Measurements from ENCODE around the gene RPH3AL.
"Not testable (repeated sequence)": the region's sequence is repeated elsewhere in the genome, so short reads cannot be mapped to it uniquely, and the experiment has no call there.

RPH3AL gene

DNA sequence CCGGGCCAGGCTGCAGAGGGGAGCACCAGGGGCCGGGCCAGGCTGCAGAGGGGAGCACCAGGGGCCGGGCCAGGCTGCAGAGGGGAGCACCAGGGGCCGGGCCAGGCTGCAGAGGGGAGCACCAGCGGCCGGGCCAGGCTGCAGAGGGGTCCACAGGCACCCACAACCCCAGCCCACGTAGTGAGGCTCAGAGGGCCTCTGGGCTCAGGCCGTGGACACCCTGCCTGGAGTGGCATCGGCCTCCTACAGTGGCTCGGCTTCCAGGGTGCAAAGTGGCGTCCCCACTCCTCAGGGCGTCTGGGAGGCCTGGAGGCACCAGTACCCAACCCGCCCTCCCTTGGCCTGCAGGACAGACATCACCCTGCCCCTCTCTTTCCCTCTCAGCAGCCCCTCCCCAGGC is 180.7 kb downstream of the RPH3AL start (continued):
- TF ChIP-seq, protein P1, sequence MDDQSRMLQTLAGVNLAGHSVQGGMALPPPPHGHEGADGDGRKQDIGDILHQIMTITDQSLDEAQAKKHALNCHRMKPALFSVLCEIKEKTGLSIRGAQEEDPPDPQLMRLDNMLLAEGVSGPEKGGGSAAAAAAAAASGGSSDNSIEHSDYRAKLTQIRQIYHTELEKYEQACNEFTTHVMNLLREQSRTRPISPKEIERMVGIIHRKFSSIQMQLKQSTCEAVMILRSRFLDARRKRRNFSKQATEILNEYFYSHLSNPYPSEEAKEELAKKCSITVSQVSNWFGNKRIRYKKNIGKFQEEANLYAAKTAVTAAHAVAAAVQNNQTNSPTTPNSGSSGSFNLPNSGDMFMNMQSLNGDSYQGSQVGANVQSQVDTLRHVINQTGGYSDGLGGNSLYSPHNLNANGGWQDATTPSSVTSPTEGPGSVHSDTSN (CRISPR knock-in tag; IDR thresholded peaks at IDR 0.05), result no peak
- TF ChIP-seq, protein P2, sequence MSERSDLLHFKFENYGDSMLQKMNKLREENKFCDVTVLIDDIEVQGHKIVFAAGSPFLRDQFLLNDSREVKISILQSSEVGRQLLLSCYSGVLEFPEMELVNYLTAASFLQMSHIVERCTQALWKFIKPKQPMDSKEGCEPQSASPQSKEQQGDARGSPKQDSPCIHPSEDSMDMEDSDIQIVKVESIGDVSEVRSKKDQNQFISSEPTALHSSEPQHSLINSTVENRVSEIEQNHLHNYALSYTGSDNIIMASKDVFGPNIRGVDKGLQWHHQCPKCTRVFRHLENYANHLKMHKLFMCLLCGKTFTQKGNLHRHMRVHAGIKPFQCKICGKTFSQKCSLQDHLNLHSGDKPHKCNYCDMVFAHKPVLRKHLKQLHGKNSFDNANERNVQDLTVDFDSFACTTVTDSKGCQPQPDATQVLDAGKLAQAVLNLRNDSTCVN (tag by site-specific recombination; optimal IDR thresholded peaks at IDR 0.05), result no peak
- TF ChIP-seq ZNF174 (tag by site-specific recombination; IDR thresholded peaks at IDR 0.05) (no peak), KLF1 (tag by site-specific recombination; IDR thresholded peaks at IDR 0.05) (no peak), GLIS2 (tag by site-specific recombination; IDR thresholded peaks at IDR 0.05) (no peak), ZBTB8A (tag by site-specific recombination; IDR thresholded peaks at IDR 0.05) (no peak), ZBTB17 (tag by site-specific recombination; IDR thresholded peaks at IDR 0.05) (no peak)
- TF ChIP-seq, protein P3, sequence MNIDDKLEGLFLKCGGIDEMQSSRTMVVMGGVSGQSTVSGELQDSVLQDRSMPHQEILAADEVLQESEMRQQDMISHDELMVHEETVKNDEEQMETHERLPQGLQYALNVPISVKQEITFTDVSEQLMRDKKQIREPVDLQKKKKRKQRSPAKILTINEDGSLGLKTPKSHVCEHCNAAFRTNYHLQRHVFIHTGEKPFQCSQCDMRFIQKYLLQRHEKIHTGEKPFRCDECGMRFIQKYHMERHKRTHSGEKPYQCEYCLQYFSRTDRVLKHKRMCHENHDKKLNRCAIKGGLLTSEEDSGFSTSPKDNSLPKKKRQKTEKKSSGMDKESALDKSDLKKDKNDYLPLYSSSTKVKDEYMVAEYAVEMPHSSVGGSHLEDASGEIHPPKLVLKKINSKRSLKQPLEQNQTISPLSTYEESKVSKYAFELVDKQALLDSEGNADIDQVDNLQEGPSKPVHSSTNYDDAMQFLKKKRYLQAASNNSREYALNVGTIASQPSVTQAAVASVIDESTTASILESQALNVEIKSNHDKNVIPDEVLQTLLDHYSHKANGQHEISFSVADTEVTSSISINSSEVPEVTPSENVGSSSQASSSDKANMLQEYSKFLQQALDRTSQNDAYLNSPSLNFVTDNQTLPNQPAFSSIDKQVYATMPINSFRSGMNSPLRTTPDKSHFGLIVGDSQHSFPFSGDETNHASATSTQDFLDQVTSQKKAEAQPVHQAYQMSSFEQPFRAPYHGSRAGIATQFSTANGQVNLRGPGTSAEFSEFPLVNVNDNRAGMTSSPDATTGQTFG (tag by site-specific recombination; IDR thresholded peaks at IDR 0.05; ENCODE audit: borderline replicate concordance), result no peak
- TF ChIP-seq, protein P4, sequence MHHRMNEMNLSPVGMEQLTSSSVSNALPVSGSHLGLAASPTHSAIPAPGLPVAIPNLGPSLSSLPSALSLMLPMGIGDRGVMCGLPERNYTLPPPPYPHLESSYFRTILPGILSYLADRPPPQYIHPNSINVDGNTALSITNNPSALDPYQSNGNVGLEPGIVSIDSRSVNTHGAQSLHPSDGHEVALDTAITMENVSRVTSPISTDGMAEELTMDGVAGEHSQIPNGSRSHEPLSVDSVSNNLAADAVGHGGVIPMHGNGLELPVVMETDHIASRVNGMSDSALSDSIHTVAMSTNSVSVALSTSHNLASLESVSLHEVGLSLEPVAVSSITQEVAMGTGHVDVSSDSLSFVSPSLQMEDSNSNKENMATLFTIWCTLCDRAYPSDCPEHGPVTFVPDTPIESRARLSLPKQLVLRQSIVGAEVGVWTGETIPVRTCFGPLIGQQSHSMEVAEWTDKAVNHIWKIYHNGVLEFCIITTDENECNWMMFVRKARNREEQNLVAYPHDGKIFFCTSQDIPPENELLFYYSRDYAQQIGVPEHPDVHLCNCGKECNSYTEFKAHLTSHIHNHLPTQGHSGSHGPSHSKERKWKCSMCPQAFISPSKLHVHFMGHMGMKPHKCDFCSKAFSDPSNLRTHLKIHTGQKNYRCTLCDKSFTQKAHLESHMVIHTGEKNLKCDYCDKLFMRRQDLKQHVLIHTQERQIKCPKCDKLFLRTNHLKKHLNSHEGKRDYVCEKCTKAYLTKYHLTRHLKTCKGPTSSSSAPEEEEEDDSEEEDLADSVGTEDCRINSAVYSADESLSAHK (tag by site-specific recombination; IDR thresholded peaks at IDR 0.05), result no peak

DNA sequence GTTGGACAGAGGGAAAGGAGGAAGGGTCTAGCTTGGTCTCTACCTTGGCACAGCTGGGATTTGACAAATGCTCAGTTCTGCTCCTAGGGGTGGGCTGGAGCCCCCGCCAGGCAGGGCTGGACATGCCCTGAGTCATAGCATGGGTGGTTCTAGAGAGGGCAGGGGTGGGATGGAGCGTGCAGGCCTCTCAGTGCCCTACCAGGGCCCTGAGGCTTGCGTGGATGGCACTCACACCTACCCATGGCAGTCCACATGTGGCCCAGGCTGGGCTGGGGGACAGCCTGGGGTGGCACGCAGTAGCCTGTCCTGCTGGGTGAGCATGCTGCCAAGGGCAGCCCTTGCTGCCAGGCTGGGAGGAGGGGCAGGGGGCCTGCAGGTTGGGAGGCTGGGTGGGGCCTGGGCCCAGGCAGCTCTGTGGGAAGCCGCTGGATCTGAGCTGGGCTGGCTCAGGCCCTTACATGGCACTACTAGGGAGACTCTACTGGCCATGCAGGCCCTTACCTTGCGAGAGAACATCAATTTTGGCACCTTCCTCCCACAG is 182.4 kb downstream of the RPH3AL start:
- no peaks in the 10 kb centered on the region for H3K9me3 ChIP-seq (ENCODE audit: control insufficient read depth, insufficient read depth, low read depth, low read length)
- H3K27ac ChIP-seq (ENCODE audit: extremely low read depth, low read depth, low read length), result no peak overlapping the region
- POLR2A ChIA-PET, result no interaction called here
- CTCF ChIA-PET, result interaction anchor here (0.5 kb wide), 1 partner anchor 36 kb away, joined by 3 read pairs; no protein-coding TSS in a partner anchor
- H3K36me3 ChIP-seq (ENCODE audit: control insufficient read depth in 2 of 2, insufficient read depth in 1 of 2, low read length in 2 of 2), result no peaks in the 10 kb centered on the region
- TF ChIP-seq, protein P1 (CRISPR knock-in tag; IDR thresholded peaks at IDR 0.05), result no peak
- TF ChIP-seq ZIC2 (tag by site-specific recombination; IDR thresholded peaks at IDR 0.05), result peak; percentile 73
- H3K4me1 ChIP-seq (ENCODE audit: control insufficient read depth, insufficient read depth, low read length), result no peaks in the 10 kb centered on the region
- H3K4me3 ChIP-seq (ENCODE audit: low read depth, low read length), result no peak overlapping the region

DNA sequence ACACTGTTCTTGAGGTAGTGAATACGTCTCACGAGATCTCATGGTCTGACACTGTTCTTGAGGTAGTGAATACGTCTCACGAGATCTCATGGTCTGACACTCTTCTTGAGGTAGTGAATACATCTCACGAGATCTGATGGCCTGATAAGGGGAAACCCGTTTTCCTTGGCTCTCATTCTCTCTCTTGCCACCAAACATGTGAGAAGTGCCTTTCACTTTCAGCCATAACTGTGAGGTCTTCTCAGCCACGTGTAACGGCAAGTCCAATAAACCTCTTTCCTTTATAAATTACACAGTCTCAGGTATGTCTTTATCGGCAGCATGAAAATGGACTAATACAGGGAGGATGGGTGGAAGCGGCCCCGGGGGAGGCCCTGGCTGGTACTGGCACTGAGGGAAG is 184.0 kb downstream of the RPH3AL start:
- H3K4me3 ChIP-seq (ENCODE audit: low read depth, low read length); H3K4me1 ChIP-seq (ENCODE audit: control insufficient read depth, insufficient read depth, low read length); POLR2A ChIA-PET; H3K36me3 ChIP-seq (ENCODE audit: control insufficient read depth in 2 of 2, insufficient read depth in 1 of 2, low read length in 2 of 2); H3K9me3 ChIP-seq (ENCODE audit: control insufficient read depth, insufficient read depth, low read depth, low read length); H3K27ac ChIP-seq (ENCODE audit: extremely low read depth, low read depth, low read length): not testable (repeated sequence)
- CTCF ChIA-PET, result interaction anchor here (0.6 kb wide), 1 partner anchor 38 kb away, joined by 3 read pairs; no protein-coding TSS in a partner anchor
